ENCODE data around the gene KRTAP5-2.

The KRTAP5-2 gene

GRCh38 chr11:1567052-1567720 lies 30.9 kb downstream of the KRTAP5-2 start:
- ATAC-seq = no peak

GRCh38 chr11:1566381-1567051 lies 31.6 kb downstream of the KRTAP5-2 start:
- no peak for ATAC-seq

DNA sequence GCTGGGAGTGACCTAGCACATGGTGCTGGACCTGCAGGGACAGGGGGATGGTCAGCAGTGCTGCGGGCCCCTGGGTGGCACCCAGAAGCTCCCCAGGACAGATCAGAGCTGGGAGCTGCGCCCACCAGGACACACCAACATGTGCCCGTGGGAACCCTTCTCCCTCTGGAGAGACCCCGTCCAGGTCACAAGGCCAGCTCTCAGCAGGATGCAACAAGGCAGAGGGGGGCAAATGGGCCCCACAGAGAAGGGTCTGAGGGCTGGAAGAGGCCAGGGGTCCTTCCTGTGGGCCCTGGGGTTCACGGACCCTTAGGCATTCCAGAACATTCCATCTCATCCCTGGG lies 32.2 kb downstream of the KRTAP5-2 start:
- ATAC-seq = no peak

- no peak for ATAC-seq
These were observed 32.8 kb downstream of the KRTAP5-2 start for GRCh38 chr11:1565173-1565903.

- no peak for ATAC-seq
These were observed 33.4 kb downstream of the KRTAP5-2 start for GRCh38 chr11:1564535-1565172.

- ATAC-seq = no peak
These were observed 34.2 kb downstream of the KRTAP5-2 start for GRCh38 chr11:1563697-1564534.

DNA sequence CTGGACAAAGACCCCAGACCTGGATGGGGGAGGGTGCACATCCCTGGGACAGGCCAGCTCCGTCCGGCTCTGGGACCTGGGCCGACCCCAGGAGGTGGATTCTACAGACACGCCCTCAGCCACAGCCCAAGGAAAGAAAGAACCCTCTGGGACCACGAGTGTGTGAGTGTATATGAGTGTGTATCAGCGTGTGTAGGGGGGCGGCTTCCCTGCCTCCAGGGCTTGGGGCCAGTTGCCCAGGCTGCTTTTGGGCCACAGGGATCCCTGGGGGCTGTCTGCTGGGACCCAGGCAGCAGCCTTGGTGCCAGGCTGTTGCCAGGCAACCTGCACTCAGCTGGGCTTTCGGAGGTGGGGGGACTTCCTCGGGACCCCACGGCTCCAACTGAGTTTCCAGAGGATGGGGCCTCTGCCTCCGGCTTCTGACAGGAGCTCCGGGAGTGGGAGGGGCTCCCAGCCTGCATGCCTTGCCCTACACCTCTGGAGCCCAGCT lies 34.9 kb downstream of the KRTAP5-2 start:
- ATAC-seq = no peak

DNA sequence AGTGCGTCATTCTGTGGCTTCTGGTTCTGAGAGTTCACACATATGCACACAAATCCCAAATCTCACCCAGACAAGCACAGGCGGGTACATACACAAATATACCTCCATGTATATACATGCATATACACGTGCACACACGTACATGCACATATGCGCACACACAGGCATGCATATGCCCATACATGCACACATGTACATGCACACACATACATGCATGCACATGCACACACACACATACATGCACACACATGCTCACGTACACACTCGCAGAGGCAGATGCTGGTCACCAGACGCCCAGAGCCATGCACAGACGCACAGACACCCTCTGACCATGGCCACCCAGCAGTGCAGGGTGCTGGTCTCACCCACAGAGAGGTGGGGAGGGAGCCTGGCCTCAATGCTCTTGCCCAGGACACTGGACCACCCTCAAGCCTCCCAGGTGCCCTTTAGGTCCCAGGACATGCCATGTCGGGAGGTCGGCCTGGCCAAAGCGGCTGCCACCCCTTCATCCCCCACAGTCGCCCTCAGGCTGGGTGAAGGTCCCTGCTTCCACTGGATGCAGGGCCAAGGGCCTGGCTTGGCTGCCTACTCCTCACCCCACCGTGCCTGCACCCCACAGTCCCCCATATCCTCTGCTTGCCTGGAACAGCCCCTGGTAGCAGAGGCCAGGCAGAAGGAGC lies 35.5 kb downstream of the KRTAP5-2 start:
- no peak for ATAC-seq

- ATAC-seq = no peak
These were observed 36.1 kb downstream of the KRTAP5-2 start for GRCh38 chr11:1561955-1562354.

DNA sequence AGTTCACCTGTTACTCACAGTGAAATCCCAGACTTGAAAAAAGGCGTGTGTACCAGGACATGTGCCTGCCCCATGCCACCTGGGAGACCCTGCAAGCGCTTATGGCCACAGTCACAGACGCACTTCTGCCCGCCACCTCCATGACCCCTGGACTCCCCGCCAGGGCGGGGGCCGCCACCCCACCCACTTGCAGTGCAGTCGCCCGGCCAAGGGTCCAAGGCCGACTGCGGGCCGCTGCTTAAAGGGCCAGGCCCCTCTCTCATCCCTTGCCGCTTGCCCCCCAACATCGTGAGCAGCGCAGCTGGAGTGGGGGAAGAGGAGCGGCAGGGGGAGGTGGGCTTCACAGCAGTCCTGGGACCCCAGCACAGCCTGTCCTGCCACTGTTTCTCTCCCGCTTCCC lies 36.8 kb downstream of the KRTAP5-2 start:
- no peak for ATAC-seq

DNA sequence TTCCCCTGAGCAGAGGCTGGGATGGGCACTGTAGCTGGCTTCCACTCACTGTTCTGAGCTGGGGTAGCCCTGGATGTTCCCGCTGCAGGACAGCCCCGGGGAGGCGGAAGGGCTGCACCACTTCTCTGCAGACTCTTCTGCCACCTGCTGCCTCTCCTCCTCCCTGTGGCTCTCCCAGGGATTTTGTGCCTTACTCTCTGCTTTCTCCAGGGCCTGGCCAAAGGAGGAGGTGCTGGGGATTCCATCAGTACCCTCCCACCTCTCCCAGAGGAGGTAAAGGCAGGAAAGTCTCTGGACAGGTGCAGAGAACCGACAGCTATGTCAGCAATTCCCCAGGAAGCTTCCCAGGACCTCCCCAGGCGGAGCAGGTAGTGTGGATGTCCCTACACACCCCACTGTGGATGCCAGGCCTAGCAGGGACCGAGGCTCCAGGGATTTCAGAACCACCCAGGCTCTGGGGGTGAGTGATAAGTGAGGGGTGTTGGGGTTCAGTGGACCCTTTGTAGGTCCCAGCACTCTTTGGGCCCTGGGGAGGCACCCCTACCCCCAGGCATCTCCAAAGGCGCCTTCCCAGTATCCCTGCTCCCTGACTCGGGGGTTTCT lies 37.3 kb downstream of the KRTAP5-2 start:
- no peak for ATAC-seq

DNA sequence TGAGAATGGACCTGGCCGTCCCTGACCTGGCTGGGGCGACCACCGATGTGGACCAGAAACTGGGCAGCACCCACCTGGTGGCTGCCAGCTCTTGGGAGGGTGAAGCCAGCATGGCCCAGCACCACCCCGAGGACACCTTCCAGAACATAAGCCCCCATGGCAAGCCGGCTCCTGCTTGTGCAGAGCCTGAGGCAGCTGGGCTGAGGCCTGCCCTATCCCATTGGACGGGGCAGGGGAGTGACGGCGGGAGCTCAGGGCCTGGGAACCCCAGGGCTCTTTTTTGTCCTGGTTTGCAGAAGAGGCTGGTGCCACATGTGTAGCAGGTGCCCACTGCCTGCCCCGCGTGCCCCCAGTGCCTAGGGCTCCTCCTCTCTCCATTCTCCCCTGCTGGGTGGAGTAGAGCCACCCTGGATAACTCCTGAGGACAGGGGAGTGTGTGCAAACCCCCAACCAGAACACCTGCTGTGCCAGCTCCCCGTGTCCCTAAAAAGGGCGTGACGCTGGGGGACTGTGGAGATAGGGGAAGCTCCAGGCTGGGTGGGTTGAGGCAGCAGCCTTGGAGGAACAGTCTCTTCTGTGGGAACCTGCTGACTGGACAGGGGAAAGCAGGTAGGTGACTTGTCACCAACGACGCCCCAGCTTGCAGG lies 38.0 kb downstream of the KRTAP5-2 start:
- ATAC-seq = no peak

DNA sequence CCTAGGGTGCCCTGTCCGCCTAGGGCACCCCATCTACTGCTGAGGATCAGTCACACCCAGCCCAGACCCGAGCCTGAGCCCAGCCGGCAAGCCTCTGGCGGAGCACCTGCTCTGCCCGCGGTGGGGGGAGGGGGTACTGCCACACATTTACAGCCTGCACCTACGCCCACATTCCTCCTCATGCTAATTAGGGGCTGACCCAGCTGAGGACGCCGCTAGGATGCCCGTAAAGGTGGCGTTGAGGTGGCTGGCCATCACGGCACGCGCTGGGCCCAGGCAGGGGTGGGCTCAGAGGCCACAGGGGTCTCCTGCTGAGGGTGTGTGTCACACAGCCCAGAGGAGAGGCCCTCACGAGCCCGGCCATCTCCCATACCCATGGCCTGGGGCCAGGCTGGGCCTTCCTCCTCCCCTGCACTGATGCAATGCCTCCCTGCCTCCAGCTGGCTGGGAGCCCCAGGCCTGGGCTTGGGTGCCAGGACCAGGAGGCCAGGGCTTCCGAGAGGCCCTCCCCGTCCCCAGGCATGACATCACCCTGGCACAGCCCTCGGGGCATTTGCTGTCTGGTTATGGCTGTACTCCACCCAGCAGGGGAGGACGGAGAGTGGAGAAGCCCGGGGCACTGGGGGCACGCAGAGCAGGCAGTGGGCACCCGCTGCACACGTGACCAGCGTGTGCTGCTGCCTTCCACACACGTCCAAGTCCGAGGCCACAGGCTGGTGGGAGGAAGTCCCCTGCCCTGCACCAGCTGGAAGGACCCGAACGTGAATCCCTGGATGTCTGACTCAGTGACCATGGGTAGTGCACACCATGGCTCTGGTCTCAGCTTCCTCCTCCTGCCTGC lies 38.8 kb downstream of the KRTAP5-2 start:
- peak in 1 of 2 donors; percentile 57 for ATAC-seq

DNA sequence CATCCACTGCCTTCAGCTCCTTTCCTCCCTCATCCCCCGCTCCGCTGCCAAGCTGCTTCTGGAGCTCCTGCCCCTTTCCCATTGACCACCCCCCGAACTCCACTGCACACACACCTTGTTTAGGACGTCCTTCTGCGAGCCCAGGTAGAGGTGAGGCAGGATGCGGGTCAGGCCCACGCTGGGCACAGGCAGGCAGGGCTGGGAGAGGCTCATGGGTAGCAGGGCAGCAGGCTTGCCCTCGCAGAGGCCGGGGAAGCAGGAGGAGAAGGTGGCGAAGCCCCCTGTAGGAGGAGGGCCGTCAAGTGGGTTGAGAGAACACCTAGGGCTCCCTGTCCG lies 39.4 kb downstream of the KRTAP5-2 start:
- no peak for ATAC-seq

DNA sequence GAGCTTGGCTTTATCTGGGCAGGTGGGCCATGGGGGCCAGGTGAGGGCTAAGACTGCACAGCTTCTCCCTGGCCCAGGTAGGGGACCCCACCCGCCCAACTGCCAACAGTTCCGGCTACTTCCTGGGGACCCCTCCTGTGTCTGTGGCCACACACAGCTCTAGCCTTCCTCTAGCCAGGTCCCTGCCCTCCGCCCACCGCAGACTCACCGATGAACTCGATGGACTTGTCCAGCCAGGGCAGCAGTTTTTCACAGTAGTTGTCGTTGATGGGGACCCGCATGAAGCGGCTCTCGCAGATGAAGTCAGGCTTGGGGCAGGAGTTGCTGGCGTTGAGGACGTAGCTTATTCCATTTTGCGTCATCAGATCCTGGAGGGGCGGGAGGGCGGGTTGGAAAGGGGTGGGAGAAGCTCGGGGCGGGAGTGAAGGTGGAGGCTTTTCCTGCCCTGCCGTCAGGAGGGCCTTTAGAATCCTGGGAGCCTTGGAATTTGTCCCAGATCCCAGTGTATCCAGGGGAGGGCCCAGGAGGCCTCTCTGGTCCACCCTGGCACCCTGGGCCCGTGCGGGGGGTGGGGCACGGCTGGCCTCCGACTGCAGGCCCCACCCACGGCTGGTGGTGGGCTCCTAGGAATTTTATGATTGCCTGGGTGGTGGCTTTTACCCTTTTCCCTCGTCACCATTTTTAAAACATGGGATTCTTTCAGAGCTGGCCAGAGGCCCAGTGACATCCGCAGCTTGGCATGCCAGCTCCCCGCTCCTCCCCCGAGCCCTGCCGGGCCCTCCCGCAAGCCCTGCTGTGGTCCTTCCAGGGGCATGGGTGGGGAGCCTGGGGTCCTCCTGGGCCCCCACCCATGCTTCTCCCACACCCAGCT lies 40.0 kb downstream of the KRTAP5-2 start:
- no peak for ATAC-seq

- ATAC-seq = no peak
These were observed 40.8 kb downstream of the KRTAP5-2 start for GRCh38 chr11:1557051-1557884.

DNA sequence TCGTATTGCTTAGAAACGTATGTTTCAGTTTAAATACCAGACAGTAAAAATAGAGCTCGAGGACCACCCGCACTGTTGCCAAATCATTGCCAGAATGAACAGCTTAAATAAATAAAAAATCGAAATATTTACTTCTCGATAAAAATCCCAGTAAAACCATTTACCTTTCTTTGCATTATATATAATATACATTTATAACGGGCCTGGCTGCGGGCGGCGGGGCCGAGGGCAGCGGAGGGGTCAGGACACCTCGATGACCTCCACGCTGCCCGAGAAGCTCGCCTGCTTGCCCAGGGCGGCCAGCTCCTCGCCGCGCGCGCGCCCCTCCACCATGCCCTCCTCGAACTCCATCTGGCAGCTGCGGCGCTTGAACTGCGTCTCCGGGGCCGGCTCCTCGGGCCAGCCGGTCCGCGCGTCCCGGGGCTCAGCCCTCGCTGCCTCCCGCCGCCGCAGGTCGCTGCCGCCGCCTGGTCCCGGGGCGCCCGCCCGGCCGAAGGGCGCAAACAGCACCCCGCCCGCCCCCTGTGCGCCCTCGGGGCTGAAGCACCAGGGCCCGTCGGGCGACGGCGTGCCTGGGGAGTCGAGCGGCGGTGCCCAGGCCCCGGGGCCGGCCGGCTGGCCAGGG lies 41.7 kb downstream of the KRTAP5-2 start:
- ATAC-seq = no peak

All from activated CD4-positive, CD25-positive, alpha-beta regulatory T cell treated with anti-CD3 and anti-CD28 coated beads, Interleukin-2, amount 50 U/mL, for 24 hours (primary cell).